H1 (cell line): ENCODE data around the gene GNG11. TPM values are rescaled to one million over a fixed set of nuclear protein-coding genes. Genes with fewer than 3 reads are reported as not detected.

Source experiments
- CTCF ChIA-PET: fragments of 300-600 bp; sonication (Branson Sonifier 250); formaldehyde crosslinking; loops from one replicate; lab custom pipeline; 2021; ENCODE audit not compliant: partially characterized antibody; lab: Charles Lee
- POLR2A ChIA-PET: fragments of 300-600 bp; sonication (Branson Sonifier 250); formaldehyde crosslinking; loops from one replicate; lab custom pipeline; 2021; ENCODE audit warnings: inconsistent platforms; ENCODE audit not compliant: partially characterized antibody; lab: Charles Lee
- DNase-seq, 2 experiments: peaks; one replicate each; pipeline versions ENCODE4 v3.0.0 to v3.0.0-alpha.2; 2010 to 2022; ENCODE audit warnings: low spot score in 2 of 2, low read depth in 1 of 2, mixed read lengths in 1 of 2
- FAIRE-seq: peaks from 2 replicates; lab custom pipeline; 2011; peaks lifted over from hg19 to GRCh38; lab: Jason Lieb, UNC
- H2AFZ ChIP-seq: 2 replicates; pipeline ENCODE4 v1.8.1; 2012; ENCODE audit warnings: low read length, inconsistent platforms
- H2AK5ac ChIP-seq: 2 replicates; pipeline ENCODE4 v1.6.1; 2013; ENCODE audit warnings: low read depth, low read length
- H2BK120ac ChIP-seq: replicated peaks from 2 replicates; pipeline ENCODE3; 2013; ENCODE audit warnings: low read depth, low read length, inconsistent platforms
- H2BK12ac ChIP-seq: 2 replicates; pipeline ENCODE4 v1.6.1; 2013; ENCODE audit warnings: low read depth, low read length
- H2BK15ac ChIP-seq: 2 replicates; pipeline ENCODE4 v1.6.1; 2013; ENCODE audit warnings: low read length
- H2BK20ac ChIP-seq: 2 replicates; pipeline ENCODE4 v1.6.1; 2013; ENCODE audit warnings: low read length
- H2BK5ac ChIP-seq: 2 replicates; pipeline ENCODE4 v1.6.1; 2013; ENCODE audit warnings: low read depth, low read length
- H3K14ac ChIP-seq: 2 replicates; pipeline ENCODE4 v1.6.1; 2013; ENCODE audit warnings: inconsistent platforms; ENCODE audit not compliant: insufficient read length
- H3K18ac ChIP-seq: 2 replicates; pipeline ENCODE4 v1.6.1; 2013; ENCODE audit warnings: low read length; ENCODE audit errors: extremely low read depth
- H3K23ac ChIP-seq: 2 replicates; pipeline ENCODE4 v1.6.1; 2013; ENCODE audit warnings: inconsistent platforms; ENCODE audit not compliant: insufficient read length
- H3K23me2 ChIP-seq: 2 replicates; pipeline ENCODE4 v1.6.1; 2013; ENCODE audit warnings: low read depth, low read length
- H3K27ac ChIP-seq: 2 replicates; pipeline ENCODE4 v1.6.1; 2011; ENCODE audit warnings: low read depth, low read length, inconsistent platforms
- H3K27me3 ChIP-seq, 4 experiments: replicated peaks in 1 of 4; 1 replicate in 1 of 4; 2 replicates in 3 of 4; pipeline versions ENCODE4 v1.6.1 to v1.8.1; 2011 to 2013; ENCODE audit warnings: low read length in 3 of 4, mild to moderate bottlenecking in 3 of 4, inconsistent platforms in 2 of 4, mixed read lengths in 2 of 4, moderate library complexity in 1 of 4; ENCODE audit not compliant: control insufficient read depth in 3 of 4, insufficient read depth in 3 of 4; ENCODE audit errors: extremely low read depth in 1 of 4
- H3K36me3 ChIP-seq, 4 experiments: 2 replicates each; pipeline versions ENCODE4 v1.6.1 to v1.8.1; 2011 to 2013; ENCODE audit warnings: mild to moderate bottlenecking in 4 of 4, low read length in 3 of 4, moderate library complexity in 2 of 4, control low read depth in 1 of 4, inconsistent platforms in 1 of 4; ENCODE audit not compliant: insufficient read depth in 4 of 4, control insufficient read depth in 2 of 4
- H3K4ac ChIP-seq: replicated peaks from 2 replicates; pipeline ENCODE3; 2013; ENCODE audit warnings: low read length, low read depth, mixed read lengths, inconsistent platforms; ENCODE audit not compliant: insufficient read length
- H3K4me1 ChIP-seq, 4 experiments: replicated peaks in 1 of 4; 1 replicate in 1 of 4; 2 replicates in 3 of 4; pipeline versions ENCODE4 v1.6.1 to v1.8.1; 2011 to 2013; ENCODE audit warnings: low read length in 3 of 4, inconsistent platforms in 2 of 4, mixed read lengths in 1 of 4; ENCODE audit not compliant: insufficient read depth in 4 of 4, control insufficient read depth in 3 of 4
- H3K4me2 ChIP-seq, 2 experiments: 2 replicates each; pipeline versions ENCODE4 v1.6.1 to v1.8.1; 2011 to 2013; ENCODE audit warnings: low read depth in 2 of 2, low read length in 2 of 2, control low read depth in 1 of 2, inconsistent platforms in 1 of 2, mild to moderate bottlenecking in 1 of 2; ENCODE audit not compliant: insufficient read depth in 1 of 2
- H3K4me3 ChIP-seq, 4 experiments: fragments of 200-600, 300-600 bp in 1 of 4; sonication (generic), shearing (Covaris generic), sonication (Bioruptor Twin) in 1 of 4; 2 replicates each; pipeline versions ENCODE4 v1.5.1 to v1.8.1; 2011 to 2016; ENCODE audit warnings: low read length in 4 of 4, low read depth in 3 of 4, control low read depth in 2 of 4, inconsistent platforms in 2 of 4, mild to moderate bottlenecking in 2 of 4, mixed read lengths in 1 of 4, moderate library complexity in 1 of 4; ENCODE audit not compliant: insufficient read depth in 2 of 4; ENCODE audit errors: extremely low read depth in 1 of 4
- H3K56ac ChIP-seq: replicated peaks from 2 replicates; pipeline ENCODE3; 2013; ENCODE audit warnings: low read depth, mild to moderate bottlenecking, mixed read lengths, low read length, inconsistent platforms; ENCODE audit not compliant: insufficient read length
- H3K79me1 ChIP-seq: 2 replicates; pipeline ENCODE4 v1.6.1; 2013; ENCODE audit warnings: low read depth, low read length, control low read depth
- H3K79me2 ChIP-seq, 2 experiments: 2 replicates each; pipeline versions ENCODE4 v1.6.1 to v1.8.1; 2012 to 2013; ENCODE audit warnings: low read length in 2 of 2, mild to moderate bottlenecking in 2 of 2, inconsistent platforms in 1 of 2; ENCODE audit not compliant: insufficient read depth in 2 of 2, control insufficient read depth in 1 of 2
- H3K9ac ChIP-seq, 4 experiments: replicated peaks in 1 of 4; 1 replicate in 1 of 4; 2 replicates in 3 of 4; pipeline versions ENCODE4 v1.6.1 to v1.8.1; 2011 to 2013; ENCODE audit warnings: low read depth in 3 of 4, low read length in 3 of 4, control low read depth in 2 of 4, mild to moderate bottlenecking in 2 of 4, moderate library complexity in 2 of 4, inconsistent platforms in 1 of 4; ENCODE audit errors: extremely low read depth in 1 of 4
- H3K9me3 ChIP-seq, 2 experiments: 2 replicates each; pipeline versions ENCODE4 v1.6.1 to v1.8.1; 2012 to 2013; ENCODE audit warnings: mild to moderate bottlenecking in 2 of 2, moderate library complexity in 2 of 2, control low read depth in 1 of 2, inconsistent platforms in 1 of 2, low read depth in 1 of 2, low read length in 1 of 2, mixed read lengths in 1 of 2; ENCODE audit not compliant: insufficient read depth in 2 of 2
- H4K20me1 ChIP-seq, 2 experiments: replicated peaks in 1 of 2; 2 replicates each; pipeline versions ENCODE3 to v1.8.1; 2011 to 2013; ENCODE audit warnings: inconsistent platforms in 2 of 2, low read length in 2 of 2, mild to moderate bottlenecking in 1 of 2; ENCODE audit not compliant: insufficient read depth in 2 of 2, control insufficient read depth in 1 of 2
- H4K5ac ChIP-seq: 2 replicates; pipeline ENCODE4 v1.6.1; 2013; ENCODE audit warnings: low read length, low read depth, mixed read lengths, inconsistent platforms; ENCODE audit not compliant: insufficient read length
- H4K8ac ChIP-seq: 2 replicates; pipeline ENCODE4 v1.8.0; 2013; ENCODE audit warnings: mild to moderate bottlenecking, moderate library complexity, low read length, inconsistent platforms; ENCODE audit not compliant: insufficient read depth; ENCODE audit errors: extremely low read depth
- H4K91ac ChIP-seq: replicated peaks from 2 replicates; pipeline ENCODE3; 2013; ENCODE audit warnings: low read length, mixed read lengths, inconsistent platforms; ENCODE audit not compliant: insufficient read length
- RBBP5 ChIP-seq: IDR thresholded peaks from 2 replicates; pipeline ENCODE4 v1.7.1; 2012; ENCODE audit warnings: low read depth, mild to moderate bottlenecking, inconsistent platforms, low read length, moderate library complexity, borderline replicate concordance
- TCF12 ChIP-seq: IDR thresholded peaks from 2 replicates; pipeline ENCODE4 v1.6.1; 2011; ENCODE audit warnings: low read depth, mild to moderate bottlenecking, low read length
- WGBS, 2 experiments: shearing (Covaris generic) in 1 of 2; methylation state at CpG; one replicate each; pipeline versions ENCODE4 v1.1.6 to v1.1.7; 2013 to 2015; ENCODE audit warnings: low lambda C conversion rate in 2 of 2, mixed read lengths in 2 of 2, inconsistent platforms in 1 of 2, low coverage in 1 of 2, missing lambda C conversion rate in 1 of 2; ENCODE audit not compliant: insufficient replicate concordance in 2 of 2, insufficient coverage in 1 of 2, insufficient read length in 1 of 2; ENCODE audit errors: extremely low coverage in 1 of 2, missing lambda C conversion rate in 1 of 2; 5-methylcytosine and 5-hydroxymethylcytosine counted together
- polyA plus RNA-seq, 7 experiments: library from polyadenylated mRNA; depleted of rRNA in 3 of 7; stranded (reverse) in 5 of 7; unstranded in 2 of 7; fragments of >200 nt in 5 of 7; fragments of 200-250 nt in 2 of 7; gene quantifications; 1 replicate in 5 of 7; 2 replicates in 1 of 7; 4 replicates in 1 of 7; pipeline versions ENCODE4 v1.2.1 to v1.2.3, GENCODE V29; 2011 to 2013; ENCODE audit warnings: missing spikeins in 2 of 7, mixed read lengths in 2 of 7
- total RNA-seq: library from RNA; stranded (reverse); fragmentation: NEBNext Ultra II Directional; extraction: Animal tissue kit (Norgen Biotek cat#: 25700); gene quantifications from 2 replicates; pipeline ENCODE4 v1.2.1, GENCODE V29; 2021

GNG11 gene
- total and polyA plus RNA-seq, 2 of the 8 experiments (the other 6 are each of a cell fraction or from before 2014, with no cell fraction given): 0.38 to 1.3 TPM

GRCh38 chr7:93926800-93927199 is 5.3 kb downstream of the GNG11 start:
- Histone ChIP-seq H3K36me3 (no peaks in the 10 kb centered on the region), H4K20me1 (no peaks in the 10 kb centered on the region), H4K8ac (peak overlapping the region; percentile 25), H3K4me3 (no peak overlapping the region), H3K79me2 (no peaks in the 10 kb centered on the region), H2BK5ac (no peak overlapping the region), H2AFZ (no peak overlapping the region), H3K23me2 (peaks cover 3% of the 10 kb centered on the region; the same call in 1 of the 2 replicates), H2BK15ac (no peak overlapping the region), H3K23ac (no peak overlapping the region), H3K56ac (no peak overlapping the region), H3K27me3 (no peaks in the 10 kb centered on the region), H3K79me1 (no peaks in the 10 kb centered on the region), H3K9ac (no peak overlapping the region), H3K4ac (no peak overlapping the region), H4K5ac (no peak overlapping the region), H3K4me1 (peaks cover 0 to under 1% (median 0%) of the 10 kb centered on the region in 4 experiments; a peak in 1 of 7 replicates), H2BK12ac (no peak overlapping the region), H3K27ac (no peak overlapping the region), H3K18ac (no peak overlapping the region), H2BK20ac (no peak overlapping the region), H3K14ac (no peak overlapping the region), H2BK120ac (no peak overlapping the region), H3K4me2 (no peak overlapping the region), H2AK5ac (no peak overlapping the region), H3K9me3 (no peaks in the 10 kb centered on the region), H4K91ac (no peak overlapping the region)
- 100% methylated on average over 1 of the region's 1 CpG; no CpG with 5 or more reads in 1 of the 2 experiments for WGBS, 2 experiments
- DNase-seq (no peak), FAIRE-seq (no peak)
- TF ChIP-seq TCF12: no peak
- TF ChIP-seq RBBP5: no peak
- ChIA-PET POLR2A (no interaction called here), CTCF (no interaction called here)
